K562 (cell line): Measurements from ENCODE around the gene IL27RA. TPM values are rescaled to one million over a fixed set of nuclear protein-coding genes. Genes with fewer than 3 reads are reported as not detected.

Source experiments
- CBX8 ChIP-seq: fragments of 200-600 bp; sonication (generic); IDR thresholded peaks from 2 replicates; pipeline ENCODE4 v1.6.1; 2012; ENCODE audit warnings: borderline replicate concordance, mixed run types, low read depth, mild to moderate bottlenecking, moderate library complexity, mixed read lengths, low read length, control low read depth, inconsistent platforms; ENCODE audit not compliant: poor library complexity, severe bottlenecking; ENCODE audit errors: extremely low read depth
- EP400 ChIP-seq: fragments of 450-650 bp; IDR thresholded peaks from 2 replicates; pipeline ENCODE4 v1.6.1; 2017; ENCODE audit warnings: antibody characterized with exemption, mild to moderate bottlenecking, moderate library complexity
- FOXK1 ChIP-seq: sonication (generic); formaldehyde crosslinking; IDR thresholded peaks from 2 replicates; pipeline ENCODE4 v1.8.0; 2022; ENCODE audit warnings: missing genetic modification reagents, mild to moderate bottlenecking, borderline replicate concordance
- ILF3 ChIP-seq: fragments of 450-650 bp; IDR thresholded peaks from 2 replicates; pipeline ENCODE4 v1.6.1; 2018; ENCODE audit warnings: antibody characterized with exemption, mild to moderate bottlenecking, moderate library complexity, borderline replicate concordance
- MTA2 ChIP-seq: fragments of 450-650 bp; IDR thresholded peaks from 2 replicates; pipeline ENCODE4 v1.6.1; 2016; ENCODE audit warnings: low read depth
- PURB ChIP-seq: sonication (generic); formaldehyde crosslinking; IDR thresholded peaks from 2 replicates; pipeline ENCODE4 v1.9.0; 2021; ENCODE audit warnings: low read depth, mild to moderate bottlenecking, missing genetic modification reagents
- SMAD4 ChIP-seq: fragments of 250-450 bp; sonication (Bioruptor Pico); conservative IDR thresholded peaks from 2 replicates; pipeline ENCODE4 v1.8.0; 2021; ENCODE audit warnings: inconsistent platforms, mild to moderate bottlenecking, moderate library complexity
- SPI1 ChIP-seq: IDR thresholded peaks from 2 replicates; pipeline ENCODE4 v1.6.1; 2011; ENCODE audit warnings: low read depth, low read length, control low read depth, borderline replicate concordance
- TCF15 ChIP-seq: fragments of 250-450 bp; sonication (Bioruptor Pico); IDR thresholded peaks from 2 replicates; pipeline ENCODE4 v1.8.0; 2022; ENCODE audit warnings: moderate library complexity, mild to moderate bottlenecking, inconsistent platforms
- ZMIZ1 ChIP-seq, 2 experiments: fragments of 150-350 bp in 1 of 2; IDR thresholded peaks; 2 replicates each; pipeline ENCODE4 v1.6.1; 2012 to 2016; ENCODE audit warnings: low read depth in 2 of 2, low read length in 2 of 2, mild to moderate bottlenecking in 1 of 2, moderate library complexity in 1 of 2
- ZNF212 ChIP-seq: fragments of 450-650 bp; formaldehyde crosslinking; IDR thresholded peaks from 2 replicates; pipeline ENCODE4 v1.4.0; 2020; ENCODE audit warnings: mild to moderate bottlenecking
- polyA plus RNA-seq, 8 experiments: library from polyadenylated mRNA; depleted of rRNA in 4 of 8; stranded (reverse) in 5 of 8; unstranded in 3 of 8; fragments of >200 nt; fragmentation: Nextera tagmentation in 2 of 8; fragmentation: Illumina TruSeq in 1 of 8; extraction: Ambion mirVana in 2 of 8; extraction: Trizol in 1 of 8; gene quantifications; 2 replicates each; pipeline versions ENCODE4 v1.2.1 to v1.2.3, GENCODE V29; 2011 to 2014; ENCODE audit warnings: inconsistent platforms in 1 of 8, missing spikeins in 1 of 8
- total RNA-seq, 7 experiments: library from RNA; depleted of rRNA in 6 of 7; stranded (reverse); fragments of >200 nt in 6 of 7; fragmentation: Illumina TruSeq in 2 of 7; extraction: Trizol in 2 of 7; gene quantifications; 2 replicates each; pipeline versions ENCODE4 v1.2.1 to v1.2.3, GENCODE V29; 2011 to 2021; ENCODE audit warnings: low replicate concordance in 1 of 7
- TF ChIP-seq, protein P1 (sequence below): fragments of 250-450 bp; sonication (Bioruptor Pico); IDR thresholded peaks from 2 replicates; pipeline ENCODE4 v1.8.0; 2022; ENCODE audit warnings: inconsistent platforms
- TF ChIP-seq, protein P2 (sequence below): sonication (generic); formaldehyde crosslinking; IDR thresholded peaks from 2 replicates; pipeline ENCODE4 v1.8.1; 2023; ENCODE audit warnings: mild to moderate bottlenecking, missing genetic modification reagents
- TF ChIP-seq, protein P3 (sequence below): sonication (generic); formaldehyde crosslinking; IDR thresholded peaks from 2 replicates; pipeline ENCODE4 v1.8.0; 2023; ENCODE audit warnings: mild to moderate bottlenecking, missing genetic modification reagents

Gene IL27RA
- total and polyA plus RNA-seq, 9 of the 15 experiments (the other 6 are each of a cell fraction or from before 2014, with no cell fraction given): 1.9 to 15.9 (median 12.0) TPM

- TF ChIP-seq, protein P1, sequence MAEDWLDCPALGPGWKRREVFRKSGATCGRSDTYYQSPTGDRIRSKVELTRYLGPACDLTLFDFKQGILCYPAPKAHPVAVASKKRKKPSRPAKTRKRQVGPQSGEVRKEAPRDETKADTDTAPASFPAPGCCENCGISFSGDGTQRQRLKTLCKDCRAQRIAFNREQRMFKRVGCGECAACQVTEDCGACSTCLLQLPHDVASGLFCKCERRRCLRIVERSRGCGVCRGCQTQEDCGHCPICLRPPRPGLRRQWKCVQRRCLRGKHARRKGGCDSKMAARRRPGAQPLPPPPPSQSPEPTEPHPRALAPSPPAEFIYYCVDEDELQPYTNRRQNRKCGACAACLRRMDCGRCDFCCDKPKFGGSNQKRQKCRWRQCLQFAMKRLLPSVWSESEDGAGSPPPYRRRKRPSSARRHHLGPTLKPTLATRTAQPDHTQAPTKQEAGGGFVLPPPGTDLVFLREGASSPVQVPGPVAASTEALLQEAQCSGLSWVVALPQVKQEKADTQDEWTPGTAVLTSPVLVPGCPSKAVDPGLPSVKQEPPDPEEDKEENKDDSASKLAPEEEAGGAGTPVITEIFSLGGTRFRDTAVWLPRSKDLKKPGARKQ: no peak
- TF ChIP-seq TCF15 (CRISPR knock-in tag) (no peak), FOXK1 (no peak), CBX8 (no peak), MTA2 (no peak), SPI1 (no peak), ZNF212 (CRISPR knock-in tag) (no peak), EP400 (peak; percentile 62; the same call in 1 of the 2 replicates), PURB (CRISPR knock-in tag) (no peak), SMAD4 (no peak), ZMIZ1 (IDR thresholded peaks at IDR 0.05; ENCODE audit: low read depth in 2 of 2, low read length in 2 of 2) (no peak), ILF3 (no peak)
- TF ChIP-seq, protein P2, sequence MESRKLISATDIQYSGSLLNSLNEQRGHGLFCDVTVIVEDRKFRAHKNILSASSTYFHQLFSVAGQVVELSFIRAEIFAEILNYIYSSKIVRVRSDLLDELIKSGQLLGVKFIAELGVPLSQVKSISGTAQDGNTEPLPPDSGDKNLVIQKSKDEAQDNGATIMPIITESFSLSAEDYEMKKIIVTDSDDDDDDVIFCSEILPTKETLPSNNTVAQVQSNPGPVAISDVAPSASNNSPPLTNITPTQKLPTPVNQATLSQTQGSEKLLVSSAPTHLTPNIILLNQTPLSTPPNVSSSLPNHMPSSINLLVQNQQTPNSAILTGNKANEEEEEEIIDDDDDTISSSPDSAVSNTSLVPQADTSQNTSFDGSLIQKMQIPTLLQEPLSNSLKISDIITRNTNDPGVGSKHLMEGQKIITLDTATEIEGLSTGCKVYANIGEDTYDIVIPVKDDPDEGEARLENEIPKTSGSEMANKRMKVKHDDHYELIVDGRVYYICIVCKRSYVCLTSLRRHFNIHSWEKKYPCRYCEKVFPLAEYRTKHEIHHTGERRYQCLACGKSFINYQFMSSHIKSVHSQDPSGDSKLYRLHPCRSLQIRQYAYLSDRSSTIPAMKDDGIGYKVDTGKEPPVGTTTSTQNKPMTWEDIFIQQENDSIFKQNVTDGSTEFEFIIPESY (CRISPR knock-in tag): peak; percentile 88
- TF ChIP-seq, protein P3, sequence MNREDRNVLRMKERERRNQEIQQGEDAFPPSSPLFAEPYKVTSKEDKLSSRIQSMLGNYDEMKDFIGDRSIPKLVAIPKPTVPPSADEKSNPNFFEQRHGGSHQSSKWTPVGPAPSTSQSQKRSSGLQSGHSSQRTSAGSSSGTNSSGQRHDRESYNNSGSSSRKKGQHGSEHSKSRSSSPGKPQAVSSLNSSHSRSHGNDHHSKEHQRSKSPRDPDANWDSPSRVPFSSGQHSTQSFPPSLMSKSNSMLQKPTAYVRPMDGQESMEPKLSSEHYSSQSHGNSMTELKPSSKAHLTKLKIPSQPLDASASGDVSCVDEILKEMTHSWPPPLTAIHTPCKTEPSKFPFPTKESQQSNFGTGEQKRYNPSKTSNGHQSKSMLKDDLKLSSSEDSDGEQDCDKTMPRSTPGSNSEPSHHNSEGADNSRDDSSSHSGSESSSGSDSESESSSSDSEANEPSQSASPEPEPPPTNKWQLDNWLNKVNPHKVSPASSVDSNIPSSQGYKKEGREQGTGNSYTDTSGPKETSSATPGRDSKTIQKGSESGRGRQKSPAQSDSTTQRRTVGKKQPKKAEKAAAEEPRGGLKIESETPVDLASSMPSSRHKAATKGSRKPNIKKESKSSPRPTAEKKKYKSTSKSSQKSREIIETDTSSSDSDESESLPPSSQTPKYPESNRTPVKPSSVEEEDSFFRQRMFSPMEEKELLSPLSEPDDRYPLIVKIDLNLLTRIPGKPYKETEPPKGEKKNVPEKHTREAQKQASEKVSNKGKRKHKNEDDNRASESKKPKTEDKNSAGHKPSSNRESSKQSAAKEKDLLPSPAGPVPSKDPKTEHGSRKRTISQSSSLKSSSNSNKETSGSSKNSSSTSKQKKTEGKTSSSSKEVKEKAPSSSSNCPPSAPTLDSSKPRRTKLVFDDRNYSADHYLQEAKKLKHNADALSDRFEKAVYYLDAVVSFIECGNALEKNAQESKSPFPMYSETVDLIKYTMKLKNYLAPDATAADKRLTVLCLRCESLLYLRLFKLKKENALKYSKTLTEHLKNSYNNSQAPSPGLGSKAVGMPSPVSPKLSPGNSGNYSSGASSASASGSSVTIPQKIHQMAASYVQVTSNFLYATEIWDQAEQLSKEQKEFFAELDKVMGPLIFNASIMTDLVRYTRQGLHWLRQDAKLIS (CRISPR knock-in tag): no peak
Measured at GRCh38 chr19:14085309-14085995, 53.9 kb downstream of the IL27RA start, which contains the start of gene C19orf67 (continued).
